ENCODE results near the gene ACTR8. TPM values are rescaled to one million over a fixed set of nuclear protein-coding genes. Genes with fewer than 3 reads are reported as not detected.

Gene ACTR8
- total and polyA plus RNA-seq, 2 of the 13 experiments (the other 11 are each of a cell fraction or from before 2014, with no cell fraction given), result 15.5 to 29.0 TPM

- TF ChIP-seq ZBTB40 (IDR thresholded peaks at IDR 0.05) (no peak), ZBTB40 (CRISPR knock-in tag; IDR thresholded peaks at IDR 0.05) (peak; percentile 58; the same call in 1 of the 2 replicates), SAP130 (CRISPR knock-in tag; IDR thresholded peaks at IDR 0.05; ENCODE audit: low read depth) (peak; percentile 91), TBX3 (IDR thresholded peaks at IDR 0.05; ENCODE audit: borderline replicate concordance) (no peak), NR2C2 (CRISPR knock-in tag; IDR thresholded peaks at IDR 0.05; ENCODE audit: borderline replicate concordance) (peak; percentile 95), MED1 (CRISPR knock-in tag; IDR thresholded peaks at IDR 0.05) (peak; percentile 49; the same call in 1 of the 2 replicates), SNAPC5 (CRISPR knock-in tag; IDR thresholded peaks at IDR 0.05; ENCODE audit: borderline replicate concordance) (no peak), ZNF251 (CRISPR knock-in tag; IDR thresholded peaks at IDR 0.05) (no peak), NCOA2 (CRISPR knock-in tag; IDR thresholded peaks at IDR 0.05) (no peak; the same call in 1 of the 2 replicates), KMT2A (CRISPR knock-in tag; IDR thresholded peaks at IDR 0.05) (peak; percentile 81; the same call in 1 of the 2 replicates), HNF4A (CRISPR knock-in tag; IDR thresholded peaks at IDR 0.05) (no peak), SALL2 (CRISPR knock-in tag; IDR thresholded peaks at IDR 0.05) (peak; percentile 41; the same call in 1 of the 2 replicates), RERE (CRISPR knock-in tag; IDR thresholded peaks at IDR 0.05; ENCODE audit: low read depth) (no peak), ZFP41 (CRISPR knock-in tag; IDR thresholded peaks at IDR 0.05; ENCODE audit: borderline replicate concordance) (no peak), CEBPG (CRISPR knock-in tag; IDR thresholded peaks at IDR 0.05) (no peak)
Observed at GRCh38 chr3:53881691-53882593, at the start of gene ACTR8 (continued).

Measured in HepG2 (cell line).